MM.1S (cell line): ENCODE measurements around the gene ADCY6.

ENCODE experiments used
- EZH2 ChIP-seq: fragments of 300-600 bp; sonication (generic); optimal IDR thresholded peaks from 2 replicates; pipeline ENCODE3; 2017; ENCODE audit warnings: low read depth, mild to moderate bottlenecking, antibody characterized with exemption, low read length, mixed read lengths
- EZH2phosphoT487 ChIP-seq: fragments of 300-600 bp; sonication (generic); IDR thresholded peaks from 2 replicates; pipeline ENCODE4 v1.6.1; 2018; ENCODE audit warnings: antibody characterized with exemption, low read length
- TF ChIP-seq, protein P1 (sequence below): fragments of 300-600 bp; sonication (generic); IDR thresholded peaks from 2 replicates; pipeline ENCODE4 v1.5.1; 2016; ENCODE audit warnings: antibody characterized with exemption, low read length, mixed read lengths

DNA sequence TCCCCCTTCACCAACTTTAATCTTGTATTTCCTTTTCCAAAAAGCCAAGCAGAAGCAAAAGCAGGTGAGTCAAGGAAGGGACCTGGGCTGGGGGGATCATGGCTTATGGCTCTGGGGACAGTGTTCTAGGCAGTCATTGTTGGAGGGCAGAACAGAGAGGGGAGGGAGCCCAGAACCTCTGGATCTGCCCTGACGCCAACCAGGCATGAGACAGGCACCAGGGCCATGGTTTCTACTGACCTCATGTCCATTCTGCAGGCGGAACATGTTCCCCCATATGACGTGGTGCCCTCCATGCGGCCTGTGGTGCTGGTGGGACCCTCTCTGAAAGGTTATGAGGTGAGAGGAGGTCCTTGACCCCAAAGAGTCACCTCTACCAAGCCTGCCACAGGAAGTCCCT, 36.0 kb upstream of the ADCY6 start:
- TF ChIP-seq, protein P1, sequence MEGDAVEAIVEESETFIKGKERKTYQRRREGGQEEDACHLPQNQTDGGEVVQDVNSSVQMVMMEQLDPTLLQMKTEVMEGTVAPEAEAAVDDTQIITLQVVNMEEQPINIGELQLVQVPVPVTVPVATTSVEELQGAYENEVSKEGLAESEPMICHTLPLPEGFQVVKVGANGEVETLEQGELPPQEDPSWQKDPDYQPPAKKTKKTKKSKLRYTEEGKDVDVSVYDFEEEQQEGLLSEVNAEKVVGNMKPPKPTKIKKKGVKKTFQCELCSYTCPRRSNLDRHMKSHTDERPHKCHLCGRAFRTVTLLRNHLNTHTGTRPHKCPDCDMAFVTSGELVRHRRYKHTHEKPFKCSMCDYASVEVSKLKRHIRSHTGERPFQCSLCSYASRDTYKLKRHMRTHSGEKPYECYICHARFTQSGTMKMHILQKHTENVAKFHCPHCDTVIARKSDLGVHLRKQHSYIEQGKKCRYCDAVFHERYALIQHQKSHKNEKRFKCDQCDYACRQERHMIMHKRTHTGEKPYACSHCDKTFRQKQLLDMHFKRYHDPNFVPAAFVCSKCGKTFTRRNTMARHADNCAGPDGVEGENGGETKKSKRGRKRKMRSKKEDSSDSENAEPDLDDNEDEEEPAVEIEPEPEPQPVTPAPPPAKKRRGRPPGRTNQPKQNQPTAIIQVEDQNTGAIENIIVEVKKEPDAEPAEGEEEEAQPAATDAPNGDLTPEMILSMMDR, result no peak
- TF ChIP-seq EZH2, result no peak
- no peak for TF ChIP-seq EZH2phosphoT487
